GM21786 (cell line): Measurements from ENCODE around the gene THEMIS2.
"Not testable (repeated sequence)": the region's sequence is repeated elsewhere in the genome, so short reads cannot be mapped to it uniquely, and the experiment has no call there.

ENCODE experiments used
- ATAC-seq: cut with Tn5 transposase; IDR thresholded peaks from one replicate; pipeline ENCODE4 v1.9.1; 2021; ENCODE audit not compliant: unreplicated experiment

The THEMIS2 gene

GRCh38 chr1:27872059-27872801, at the start of gene THEMIS2:
TSS of gene THEMIS2 (plus strand) at chr1:27872544. CDS start at chr1:27872572, 28 bp downstream.
- ATAC-seq, result no peak

GRCh38 chr1:27823784-27824183, 48.6 kb upstream of the THEMIS2 start:
- ATAC-seq, result no peak

- ATAC-seq, result no peak
These were observed 47.9 kb upstream of the THEMIS2 start for GRCh38 chr1:27824411-27824810.

GRCh38 chr1:27829339-27829960, 42.9 kb upstream of the THEMIS2 start:
- ATAC-seq, result not testable (repeated sequence)

- ATAC-seq, result peak; percentile 88
These were observed 41.5 kb upstream of the THEMIS2 start, which contains the start of gene PPP1R8 for GRCh38 chr1:27830621-27831440. TSS of gene PPP1R8 (plus strand) at chr1:27830782. CDS start at chr1:27830836, 54 bp downstream.

- ATAC-seq, result no peak
These were observed 40.6 kb upstream of the THEMIS2 start for GRCh38 chr1:27831568-27832410.

GRCh38 chr1:27832762-27833161, 39.6 kb upstream of the THEMIS2 start:
- no peak for ATAC-seq

GRCh38 chr1:27833470-27833869, 38.9 kb upstream of the THEMIS2 start:
- ATAC-seq, result no peak

GRCh38 chr1:27835046-27835445, 37.3 kb upstream of the THEMIS2 start:
- ATAC-seq, result no peak

GRCh38 chr1:27835501-27835900, 36.8 kb upstream of the THEMIS2 start:
- ATAC-seq, result no peak

GRCh38 chr1:27849951-27850350, 22.4 kb upstream of the THEMIS2 start:
- no peak for ATAC-seq

- ATAC-seq, result no peak
These were observed 17.3 kb upstream of the THEMIS2 start for GRCh38 chr1:27855085-27855484.

- ATAC-seq, result no peak
These were observed 15.6 kb upstream of the THEMIS2 start for GRCh38 chr1:27856561-27857343.

- ATAC-seq, result not testable (repeated sequence)
These were observed 14.8 kb upstream of the THEMIS2 start for GRCh38 chr1:27857552-27857951.

- ATAC-seq, result peak; percentile 63
These were observed 14.0 kb upstream of the THEMIS2 start for GRCh38 chr1:27858072-27858948.

- no peak for ATAC-seq
These were observed 13.3 kb upstream of the THEMIS2 start for GRCh38 chr1:27858949-27859576.

GRCh38 chr1:27861436-27861835, 10.9 kb upstream of the THEMIS2 start:
- no peak for ATAC-seq

GRCh38 chr1:27862004-27862403, 10.3 kb upstream of the THEMIS2 start:
- ATAC-seq, result no peak
